Fibroblast of lung (primary cell): ENCODE data around the gene MMAA. TPM values are rescaled to one million over a fixed set of nuclear protein-coding genes. Genes with fewer than 3 reads are reported as not detected.

Source experiments
- DNase-seq, 2 donors: peaks; one replicate each; pipeline versions ENCODE4 v3.0.0 to v3.0.0-alpha.2; 2010; ENCODE audit warnings: low read depth in 2 of 2
- H2AFZ ChIP-seq: 2 replicates; pipeline ENCODE4 v1.5.1; 2012; ENCODE audit warnings: low read length, control low read depth, inconsistent platforms
- H3K27ac ChIP-seq: 2 replicates; pipeline ENCODE4 v1.5.1; 2011; ENCODE audit warnings: low read length, control low read depth; ENCODE audit not compliant: insufficient read depth
- H3K27me3 ChIP-seq: 2 replicates; pipeline ENCODE4 v1.5.1; 2011; ENCODE audit warnings: mild to moderate bottlenecking, low read length; ENCODE audit not compliant: control insufficient read depth, insufficient read depth
- H3K36me3 ChIP-seq: 2 replicates; pipeline ENCODE4 v1.5.1; 2011; ENCODE audit warnings: low read length; ENCODE audit not compliant: control insufficient read depth, insufficient read depth
- H3K4me1 ChIP-seq: 2 replicates; pipeline ENCODE4 v1.5.1; 2011; ENCODE audit warnings: low read length; ENCODE audit not compliant: control insufficient read depth, insufficient read depth; ENCODE audit errors: extremely low read depth
- H3K4me2 ChIP-seq: 2 replicates; pipeline ENCODE4 v1.5.1; 2011; ENCODE audit warnings: low read length, control low read depth; ENCODE audit not compliant: insufficient read depth; ENCODE audit errors: extremely low read depth
- H3K4me3 ChIP-seq, 4 experiments: fragments of 200-600 bp in 1 of 4; sonication (generic) in 1 of 4; replicated peaks in 1 of 4; 2 replicates each; pipeline ENCODE4 v1.5.1; 2011 to 2016; ENCODE audit warnings: low read length in 4 of 4, low read depth in 3 of 4, mild to moderate bottlenecking in 3 of 4, control low read depth in 2 of 4, inconsistent platforms in 1 of 4, mixed read lengths in 1 of 4; ENCODE audit not compliant: insufficient read depth in 1 of 4; ENCODE audit errors: control extremely low read depth in 1 of 4
- H3K79me2 ChIP-seq: 2 replicates; pipeline ENCODE4 v1.5.1; 2012; ENCODE audit warnings: mild to moderate bottlenecking, low read length, inconsistent platforms; ENCODE audit not compliant: control insufficient read depth, insufficient read depth
- H3K9ac ChIP-seq: 2 replicates; pipeline ENCODE4 v1.5.1; 2011; ENCODE audit warnings: mild to moderate bottlenecking, low read length, control low read depth; ENCODE audit not compliant: insufficient read depth
- H3K9me3 ChIP-seq: 2 replicates; pipeline ENCODE4 v1.5.1; 2012; ENCODE audit warnings: low read depth, low read length; ENCODE audit not compliant: control insufficient read depth, insufficient read depth
- H4K20me1 ChIP-seq: 2 replicates; pipeline ENCODE4 v1.5.1; 2011; ENCODE audit warnings: low read length; ENCODE audit not compliant: control insufficient read depth, insufficient read depth; ENCODE audit errors: extremely low read depth
- EZH2 ChIP-seq: IDR thresholded peaks from 2 replicates; pipeline ENCODE4 v1.5.1; 2012; ENCODE audit warnings: low read length, control low read depth, mild to moderate bottlenecking; ENCODE audit errors: missing control alignments
- polyA plus RNA-seq, 2 donors: library from polyadenylated mRNA; depleted of rRNA in 1 of 2; stranded (reverse) in 1 of 2; unstranded in 1 of 2; fragments of >200 nt; gene quantifications; 2 replicates each; pipeline ENCODE4 v1.2.1, GENCODE V29; 2011 to 2012; ENCODE audit warnings: missing spikeins in 1 of 2
- total RNA-seq: library from RNA; depleted of rRNA; stranded (reverse); fragments of >200 nt; gene quantifications from 2 replicates; pipeline ENCODE4 v1.2.1, GENCODE V29; 2014
- TF ChIP-seq, protein P1 (sequence below), 2 donors: IDR thresholded peaks in 1 of 2; conservative IDR thresholded peaks in 1 of 2; 1 replicate in 1 of 2; 2 replicates in 1 of 2; pipeline ENCODE4 v1.5.1; 2011 to 2012; ENCODE audit warnings: low read length in 2 of 2, control low read depth in 1 of 2, inconsistent platforms in 1 of 2, low read depth in 1 of 2, mild to moderate bottlenecking in 1 of 2

Gene MMAA
- total and polyA plus RNA-seq, 2 donors (not counting 1 experiment from before 2014, with no cell fraction given): 2.8 to 5.4 TPM

DNA sequence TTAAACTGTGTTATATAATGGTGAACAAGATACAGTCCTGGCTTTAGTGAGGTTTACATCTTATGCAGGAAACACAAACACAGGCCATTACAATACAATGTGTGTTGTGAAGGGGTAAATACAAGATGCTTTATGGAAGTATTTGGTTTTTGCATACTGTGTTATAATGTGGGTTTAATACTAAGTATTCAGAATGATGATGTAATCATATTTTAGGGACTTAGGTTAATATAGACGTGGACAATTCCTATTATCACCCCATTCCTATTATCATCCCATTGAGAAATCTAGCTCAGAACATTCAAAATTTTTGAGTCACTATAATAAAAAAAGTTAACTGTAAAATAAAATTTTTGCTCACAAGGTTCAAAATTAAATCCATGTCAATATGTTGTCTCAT lies 24.1 kb downstream of the MMAA start:
- Histone ChIP-seq H3K4me2 (no peak overlapping the region), H3K36me3 (no peaks in the 10 kb centered on the region), H3K4me1 (no peaks in the 10 kb centered on the region), H4K20me1 (no peaks in the 10 kb centered on the region), H3K9ac (no peak overlapping the region), H3K4me3 (no peak overlapping the region), H3K27ac (no peak overlapping the region), H3K79me2 (no peaks in the 10 kb centered on the region), H3K9me3 (no peaks in the 10 kb centered on the region), H2AFZ (no peak overlapping the region), H3K27me3 (no peaks in the 10 kb centered on the region)
- no peak for DNase-seq
- no peak for TF ChIP-seq EZH2
- TF ChIP-seq, protein P1, sequence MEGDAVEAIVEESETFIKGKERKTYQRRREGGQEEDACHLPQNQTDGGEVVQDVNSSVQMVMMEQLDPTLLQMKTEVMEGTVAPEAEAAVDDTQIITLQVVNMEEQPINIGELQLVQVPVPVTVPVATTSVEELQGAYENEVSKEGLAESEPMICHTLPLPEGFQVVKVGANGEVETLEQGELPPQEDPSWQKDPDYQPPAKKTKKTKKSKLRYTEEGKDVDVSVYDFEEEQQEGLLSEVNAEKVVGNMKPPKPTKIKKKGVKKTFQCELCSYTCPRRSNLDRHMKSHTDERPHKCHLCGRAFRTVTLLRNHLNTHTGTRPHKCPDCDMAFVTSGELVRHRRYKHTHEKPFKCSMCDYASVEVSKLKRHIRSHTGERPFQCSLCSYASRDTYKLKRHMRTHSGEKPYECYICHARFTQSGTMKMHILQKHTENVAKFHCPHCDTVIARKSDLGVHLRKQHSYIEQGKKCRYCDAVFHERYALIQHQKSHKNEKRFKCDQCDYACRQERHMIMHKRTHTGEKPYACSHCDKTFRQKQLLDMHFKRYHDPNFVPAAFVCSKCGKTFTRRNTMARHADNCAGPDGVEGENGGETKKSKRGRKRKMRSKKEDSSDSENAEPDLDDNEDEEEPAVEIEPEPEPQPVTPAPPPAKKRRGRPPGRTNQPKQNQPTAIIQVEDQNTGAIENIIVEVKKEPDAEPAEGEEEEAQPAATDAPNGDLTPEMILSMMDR (conservative IDR thresholded peaks at IDR 0.05 in 1 of 2, IDR thresholded peaks at IDR 0.05 in 1 of 2; ENCODE audit: low read depth in 1 of 2, low read length in 2 of 2): no peak

DNA sequence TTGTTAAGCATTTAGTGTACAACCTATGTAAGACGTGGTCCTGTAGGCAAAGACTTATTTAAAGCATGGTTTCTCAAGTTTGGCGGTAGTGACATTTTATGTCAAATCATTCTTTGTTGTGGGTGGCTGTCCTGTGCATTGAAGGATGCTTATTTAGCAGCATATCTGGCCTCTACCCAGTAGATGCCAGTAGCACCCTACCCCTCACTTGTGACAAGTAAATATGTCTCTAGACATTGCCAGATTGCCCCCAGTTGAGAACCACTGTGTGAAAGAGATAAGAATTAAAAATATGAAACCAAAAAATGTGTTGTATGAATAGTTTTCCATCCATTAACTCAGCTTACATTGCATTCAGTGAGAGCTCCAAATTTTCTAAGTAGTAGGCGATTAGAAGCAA lies 25.5 kb downstream of the MMAA start:
- Histone ChIP-seq H3K79me2 (no peaks in the 10 kb centered on the region), H2AFZ (no peak overlapping the region), H3K4me1 (no peaks in the 10 kb centered on the region), H3K27ac (no peak overlapping the region), H3K4me3 (no peak overlapping the region), H3K9me3 (no peaks in the 10 kb centered on the region), H3K4me2 (no peak overlapping the region), H3K36me3 (no peaks in the 10 kb centered on the region), H3K27me3 (no peaks in the 10 kb centered on the region), H3K9ac (no peak overlapping the region), H4K20me1 (no peaks in the 10 kb centered on the region)
- DNase-seq: no peak
- TF ChIP-seq, protein P1 (conservative IDR thresholded peaks at IDR 0.05 in 1 of 2, IDR thresholded peaks at IDR 0.05 in 1 of 2; ENCODE audit: low read depth in 1 of 2, low read length in 2 of 2): no peak
- TF ChIP-seq EZH2: no peak

DNA sequence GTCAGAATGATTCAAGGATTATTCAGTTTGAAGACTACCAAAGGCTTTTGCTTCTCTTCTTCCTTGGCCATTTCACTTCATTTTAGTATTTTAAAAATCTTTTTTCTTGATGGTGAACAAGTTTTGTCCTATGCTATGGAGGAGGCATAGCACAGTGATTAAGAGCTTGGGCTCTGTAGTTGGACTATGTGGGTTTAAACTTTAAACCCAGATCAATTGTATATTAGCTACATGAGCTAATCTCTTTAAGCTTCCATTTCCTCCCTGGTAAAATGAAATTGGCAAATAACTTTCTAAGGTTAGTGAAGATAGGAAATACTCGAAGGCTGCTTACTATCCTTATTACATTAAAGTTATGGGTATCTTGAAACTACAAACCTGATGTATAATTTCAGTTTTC lies 37.0 kb downstream of the MMAA start:
- TF ChIP-seq EZH2: no peak

More for the DNA sequence above, 37.0 kb downstream of the MMAA start:
- H3K4me1 ChIP-seq: no peaks in the 10 kb centered on the region
- no peaks in the 10 kb centered on the region for H3K9me3 ChIP-seq
- H3K79me2 ChIP-seq: no peaks in the 10 kb centered on the region
- DNase-seq: no peak
- H3K27ac ChIP-seq: no peak overlapping the region
- H2AFZ ChIP-seq: no peak overlapping the region
- no peaks in the 10 kb centered on the region for H3K36me3 ChIP-seq
- no peaks in the 10 kb centered on the region for H4K20me1 ChIP-seq
- no peaks in the 10 kb centered on the region for H3K27me3 ChIP-seq
- no peak overlapping the region for H3K4me2 ChIP-seq
- no peak overlapping the region for H3K4me3 ChIP-seq
- H3K9ac ChIP-seq: no peak overlapping the region
